Endothelial cell of umbilical vein (primary cell): Measurements from ENCODE around the gene LRRN1.

Source experiments
- EZH2 ChIP-seq: IDR thresholded peaks from 2 replicates; pipeline ENCODE4 v1.6.1; 2012; ENCODE audit warnings: borderline replicate concordance, low read depth, mild to moderate bottlenecking, moderate library complexity, low read length, inconsistent platforms; ENCODE audit not compliant: severe bottlenecking
- POLR2A ChIP-seq: IDR thresholded peaks from 2 replicates; pipeline ENCODE4 v1.6.1; 2012; ENCODE audit warnings: low read depth, mild to moderate bottlenecking, control low read depth, low read length
- TF ChIP-seq, protein P1 (sequence below), 2 donors: IDR thresholded peaks; 1 replicate in 1 of 2; 2 replicates in 1 of 2; pipeline ENCODE4 v1.5.1; 2011; ENCODE audit warnings: low read length in 2 of 2, mild to moderate bottlenecking in 2 of 2, moderate library complexity in 2 of 2, control low read depth in 1 of 2, inconsistent platforms in 1 of 2, low read depth in 1 of 2; ENCODE audit not compliant: insufficient read depth in 1 of 2; ENCODE audit errors: extremely low read depth in 1 of 2

DNA sequence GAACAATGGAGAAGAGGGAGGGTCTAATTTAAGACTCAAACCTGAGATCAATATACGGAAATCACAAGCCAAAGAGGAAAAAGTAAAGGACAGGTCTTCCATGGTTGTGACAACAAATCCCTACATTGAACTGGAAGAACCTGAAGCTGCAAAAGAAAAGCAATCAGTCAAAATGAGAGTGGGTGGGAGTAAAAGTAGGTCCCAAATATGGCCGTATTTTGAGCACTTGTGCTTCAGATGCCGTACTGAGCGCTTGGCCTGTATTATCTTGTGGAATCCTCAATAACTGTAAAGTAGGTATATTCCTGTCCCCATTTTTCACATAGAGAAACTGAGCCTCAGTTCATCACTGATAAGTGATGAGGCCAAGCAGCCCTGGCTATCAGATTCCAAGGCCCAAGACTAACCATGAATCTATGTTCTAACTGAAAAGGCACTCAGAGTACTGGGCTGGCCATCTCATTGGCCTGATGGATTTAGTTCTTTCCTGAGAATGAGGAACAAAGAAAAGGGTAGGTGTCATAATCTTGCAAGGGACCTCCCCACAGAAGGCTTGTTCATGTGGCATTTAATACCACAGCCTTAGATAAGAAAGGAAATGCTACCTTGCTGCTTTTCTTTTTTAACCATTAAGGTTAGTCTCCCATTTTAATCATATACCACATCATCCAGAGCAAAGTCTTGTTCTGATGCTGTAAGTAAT, 52.5 kb downstream of the LRRN1 start:
- TF ChIP-seq EZH2 = no peak
- TF ChIP-seq, protein P1, sequence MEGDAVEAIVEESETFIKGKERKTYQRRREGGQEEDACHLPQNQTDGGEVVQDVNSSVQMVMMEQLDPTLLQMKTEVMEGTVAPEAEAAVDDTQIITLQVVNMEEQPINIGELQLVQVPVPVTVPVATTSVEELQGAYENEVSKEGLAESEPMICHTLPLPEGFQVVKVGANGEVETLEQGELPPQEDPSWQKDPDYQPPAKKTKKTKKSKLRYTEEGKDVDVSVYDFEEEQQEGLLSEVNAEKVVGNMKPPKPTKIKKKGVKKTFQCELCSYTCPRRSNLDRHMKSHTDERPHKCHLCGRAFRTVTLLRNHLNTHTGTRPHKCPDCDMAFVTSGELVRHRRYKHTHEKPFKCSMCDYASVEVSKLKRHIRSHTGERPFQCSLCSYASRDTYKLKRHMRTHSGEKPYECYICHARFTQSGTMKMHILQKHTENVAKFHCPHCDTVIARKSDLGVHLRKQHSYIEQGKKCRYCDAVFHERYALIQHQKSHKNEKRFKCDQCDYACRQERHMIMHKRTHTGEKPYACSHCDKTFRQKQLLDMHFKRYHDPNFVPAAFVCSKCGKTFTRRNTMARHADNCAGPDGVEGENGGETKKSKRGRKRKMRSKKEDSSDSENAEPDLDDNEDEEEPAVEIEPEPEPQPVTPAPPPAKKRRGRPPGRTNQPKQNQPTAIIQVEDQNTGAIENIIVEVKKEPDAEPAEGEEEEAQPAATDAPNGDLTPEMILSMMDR (IDR thresholded peaks at IDR 0.05; ENCODE audit: extremely low read depth in 1 of 2, insufficient read depth in 1 of 2, low read depth in 1 of 2, low read length in 2 of 2) = no peak
- TF ChIP-seq POLR2A = no peak
